ENCODE measurements around the gene PRRC1.

Gene PRRC1

GRCh38 chr5:127590156-127590722 is 72.8 kb downstream of the PRRC1 start:
- Histone ChIP-seq H3K4me3 (IDR thresholded peaks at IDR 0.05; ENCODE audit: insufficient read depth, low read depth, low read length) (no peak overlapping the region), H3K27ac (no peak overlapping the region), H4K20me1 (ENCODE audit: insufficient read depth) (no peaks in the 10 kb centered on the region), H2AFZ (ENCODE audit: low read depth) (no peak overlapping the region), H3K36me3 (ENCODE audit: insufficient read depth) (no peaks in the 10 kb centered on the region), H3K4me1 (ENCODE audit: low read depth, poor library complexity, severe bottlenecking) (no peaks in the 10 kb centered on the region), H3K27me3 (ENCODE audit: insufficient read depth, low read depth) (no peaks in the 10 kb centered on the region), H3K9ac (no peak overlapping the region), H3K4me2 (no peak overlapping the region), H3K79me2 (ENCODE audit: insufficient read depth, low read depth) (no peaks in the 10 kb centered on the region)
- no peak for TF ChIP-seq CTCF (conservative IDR thresholded peaks at IDR 0.05; ENCODE audit: low read depth, low read length)

- H3K79me2 ChIP-seq (ENCODE audit: insufficient read depth, low read depth), result no peaks in the 10 kb centered on the region
- H3K9ac ChIP-seq, result no peak overlapping the region
- H3K4me1 ChIP-seq (ENCODE audit: low read depth, poor library complexity, severe bottlenecking), result no peaks in the 10 kb centered on the region
- no peak overlapping the region for H2AFZ ChIP-seq (ENCODE audit: low read depth)
- no peaks in the 10 kb centered on the region for H3K36me3 ChIP-seq (ENCODE audit: insufficient read depth)
- no peak overlapping the region for H3K27ac ChIP-seq
- no peak for TF ChIP-seq CTCF (conservative IDR thresholded peaks at IDR 0.05; ENCODE audit: low read depth, low read length)
- no peaks in the 10 kb centered on the region for H4K20me1 ChIP-seq (ENCODE audit: insufficient read depth)
- H3K4me3 ChIP-seq (IDR thresholded peaks at IDR 0.05; ENCODE audit: insufficient read depth, low read depth, low read length), result no peak overlapping the region
- H3K4me2 ChIP-seq, result no peak overlapping the region
- no peaks in the 10 kb centered on the region for H3K27me3 ChIP-seq (ENCODE audit: insufficient read depth, low read depth)
These were observed 78.3 kb downstream of the PRRC1 start for GRCh38 chr5:127595484-127596368.

GRCh38 chr5:127596501-127596900 is 79.1 kb downstream of the PRRC1 start:
- no peaks in the 10 kb centered on the region for H3K36me3 ChIP-seq (ENCODE audit: insufficient read depth)
- H3K4me3 ChIP-seq (IDR thresholded peaks at IDR 0.05; ENCODE audit: insufficient read depth, low read depth, low read length), result no peak overlapping the region
- no peaks in the 10 kb centered on the region for H4K20me1 ChIP-seq (ENCODE audit: insufficient read depth)
- H3K9ac ChIP-seq, result no peak overlapping the region
- H2AFZ ChIP-seq (ENCODE audit: low read depth), result no peak overlapping the region
- H3K27ac ChIP-seq, result no peak overlapping the region
- H3K4me1 ChIP-seq (ENCODE audit: low read depth, poor library complexity, severe bottlenecking), result no peaks in the 10 kb centered on the region
- no peak overlapping the region for H3K4me2 ChIP-seq
- no peak for TF ChIP-seq CTCF (conservative IDR thresholded peaks at IDR 0.05; ENCODE audit: low read depth, low read length)
- no peaks in the 10 kb centered on the region for H3K27me3 ChIP-seq (ENCODE audit: insufficient read depth, low read depth)
- H3K79me2 ChIP-seq (ENCODE audit: insufficient read depth, low read depth), result no peaks in the 10 kb centered on the region

DNA sequence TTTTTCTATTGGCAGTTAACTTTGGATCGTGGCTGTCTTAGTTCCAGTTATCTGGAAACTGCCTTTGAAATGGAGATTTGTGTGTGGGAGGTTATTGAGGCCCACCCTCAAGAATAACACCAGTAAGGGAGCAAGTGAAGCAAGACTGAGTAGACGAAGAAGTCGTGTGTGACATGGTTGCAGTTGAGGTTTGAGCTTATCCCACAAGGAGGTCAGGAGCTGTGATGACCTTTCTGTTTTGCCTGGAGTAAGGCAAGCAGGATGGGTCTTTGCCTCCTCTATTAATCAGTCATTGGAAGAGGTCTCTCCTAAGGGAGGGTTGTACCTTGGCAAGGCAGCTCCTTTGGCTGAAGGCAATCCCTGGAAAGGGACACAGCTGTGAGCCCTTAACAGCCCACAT is 81.9 kb downstream of the PRRC1 start:
- H3K4me3 ChIP-seq (IDR thresholded peaks at IDR 0.05; ENCODE audit: insufficient read depth, low read depth, low read length), result no peak overlapping the region
- no peak overlapping the region for H3K9ac ChIP-seq
- H3K4me1 ChIP-seq (ENCODE audit: low read depth, poor library complexity, severe bottlenecking), result no peaks in the 10 kb centered on the region
- H2AFZ ChIP-seq (ENCODE audit: low read depth), result no peak overlapping the region
- no peak for TF ChIP-seq CTCF (conservative IDR thresholded peaks at IDR 0.05; ENCODE audit: low read depth, low read length)
- H3K27me3 ChIP-seq (ENCODE audit: insufficient read depth, low read depth), result no peaks in the 10 kb centered on the region
- H3K79me2 ChIP-seq (ENCODE audit: insufficient read depth, low read depth), result no peaks in the 10 kb centered on the region
- H3K36me3 ChIP-seq (ENCODE audit: insufficient read depth), result no peaks in the 10 kb centered on the region
- H4K20me1 ChIP-seq (ENCODE audit: insufficient read depth), result no peaks in the 10 kb centered on the region
- H3K4me2 ChIP-seq, result no peak overlapping the region
- no peak overlapping the region for H3K27ac ChIP-seq

Data from KMS-11 (cell line).